ENCODE measurements around the gene HMGCL.
"Not testable (repeated sequence)": the region's sequence is repeated elsewhere in the genome, so short reads cannot be mapped to it uniquely, and the experiment has no call there.

The HMGCL gene

DNA sequence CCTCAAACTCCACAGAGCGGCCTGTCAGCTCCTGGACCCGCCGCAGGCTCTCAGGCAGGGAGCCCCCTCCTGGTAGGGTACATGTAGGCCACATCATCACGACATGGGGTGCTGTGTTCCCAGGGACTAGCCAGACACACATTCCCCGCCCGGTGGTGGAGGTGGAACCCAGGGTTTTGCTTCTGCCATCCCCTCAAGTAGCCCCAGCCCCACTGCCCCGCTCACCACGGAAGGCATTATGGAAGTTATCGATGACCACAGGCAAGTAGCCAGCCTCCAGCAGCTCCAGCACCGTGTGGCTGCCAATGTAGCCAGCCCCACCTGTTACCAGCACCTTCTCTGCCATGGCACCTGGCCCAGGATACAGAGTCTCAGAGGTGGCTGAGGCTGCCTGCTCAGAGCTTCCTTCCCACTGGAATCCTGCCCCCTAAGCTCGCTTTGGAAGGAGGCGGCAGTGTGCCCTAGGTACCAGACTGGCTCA is 26.5 kb downstream of the HMGCL start:
- DNase-seq (ENCODE audit: low spot score), result peak; percentile 51

DNA sequence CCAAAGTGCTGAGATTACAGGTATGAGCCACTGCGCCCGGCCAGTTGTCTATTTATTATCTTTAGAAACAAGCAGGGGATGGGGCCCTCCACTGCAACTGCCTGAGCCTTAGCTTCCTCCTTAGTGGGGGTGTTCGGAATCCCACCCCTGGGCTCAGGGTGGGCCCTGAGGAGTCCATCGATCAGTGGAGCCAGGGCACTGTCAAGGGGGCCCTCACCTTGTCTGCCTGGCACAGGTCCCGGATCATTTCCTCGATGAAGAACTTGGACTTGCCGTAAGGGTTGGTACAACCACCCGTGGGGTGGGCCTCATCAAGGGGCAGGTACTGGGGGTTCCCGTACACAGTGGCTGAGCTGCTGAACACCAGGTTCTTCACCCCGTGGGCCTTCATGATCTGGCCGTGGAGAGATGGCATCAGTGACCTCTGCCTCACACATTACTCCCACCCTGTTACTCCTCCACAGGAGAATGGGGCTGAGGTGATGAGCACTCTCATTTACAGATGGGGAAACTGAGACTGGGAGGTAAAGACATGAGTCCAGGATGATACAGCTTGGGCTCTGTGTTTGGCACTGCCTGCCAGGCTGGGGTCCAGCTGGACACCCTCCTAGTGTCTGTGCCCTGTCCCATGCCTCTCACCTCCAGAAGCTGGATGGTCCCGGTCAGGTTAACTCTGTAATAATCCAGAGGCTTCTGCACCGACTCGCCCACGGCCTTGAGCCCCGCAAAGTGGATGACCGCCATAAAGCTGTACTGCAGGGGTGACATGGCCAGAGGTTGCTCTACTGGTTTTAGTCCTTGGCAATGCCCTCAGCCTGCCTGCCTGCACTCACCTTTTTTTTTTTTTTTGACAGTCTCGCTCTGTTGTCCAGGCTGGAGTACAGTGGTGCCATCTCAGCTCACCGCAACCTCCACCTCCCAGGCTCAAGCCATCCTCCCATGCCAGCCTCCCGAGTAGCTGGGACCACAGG is 27.5 kb downstream of the HMGCL start:
- no peak for DNase-seq (ENCODE audit: low spot score)

DNA sequence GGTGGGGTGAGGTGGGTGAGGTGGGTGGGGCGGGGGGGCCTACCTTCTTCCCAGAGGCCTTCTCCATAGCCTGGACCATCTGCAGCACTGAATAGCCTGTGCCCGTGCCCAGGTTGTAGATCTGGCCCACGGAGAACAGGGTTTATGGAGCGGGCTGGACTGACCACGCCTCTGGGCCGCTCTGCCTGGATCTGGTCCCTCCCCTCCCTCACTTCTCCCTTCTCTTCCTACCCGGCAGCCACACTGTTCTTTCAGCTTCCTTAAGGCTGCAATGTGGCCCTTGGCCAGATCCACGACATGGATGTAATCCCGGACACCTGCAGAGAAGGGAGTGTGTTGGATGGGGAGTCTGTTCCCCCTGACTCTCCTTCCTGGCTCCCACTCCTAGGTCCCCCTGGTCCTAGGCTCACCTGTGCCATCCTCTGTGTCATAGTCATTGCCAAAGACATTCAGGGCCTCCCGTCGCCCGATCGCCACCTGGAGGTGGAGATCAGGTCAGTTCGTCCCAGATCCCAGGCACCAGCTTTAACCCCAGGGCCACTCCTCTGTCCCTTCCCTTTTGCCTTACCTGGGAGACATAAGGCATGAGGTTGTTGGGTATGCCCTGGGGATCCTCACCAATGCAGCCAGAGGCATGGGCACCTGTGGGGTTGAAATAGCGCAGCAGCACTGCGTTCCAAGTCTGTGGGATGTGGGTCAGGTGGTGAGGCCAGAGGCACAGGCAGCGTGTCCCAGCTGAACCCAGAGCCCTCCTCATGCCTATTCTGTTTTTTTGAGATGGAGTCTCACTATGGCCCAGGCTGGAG is 28.6 kb downstream of the HMGCL start:
- DNase-seq (ENCODE audit: low spot score), result no peak

DNA sequence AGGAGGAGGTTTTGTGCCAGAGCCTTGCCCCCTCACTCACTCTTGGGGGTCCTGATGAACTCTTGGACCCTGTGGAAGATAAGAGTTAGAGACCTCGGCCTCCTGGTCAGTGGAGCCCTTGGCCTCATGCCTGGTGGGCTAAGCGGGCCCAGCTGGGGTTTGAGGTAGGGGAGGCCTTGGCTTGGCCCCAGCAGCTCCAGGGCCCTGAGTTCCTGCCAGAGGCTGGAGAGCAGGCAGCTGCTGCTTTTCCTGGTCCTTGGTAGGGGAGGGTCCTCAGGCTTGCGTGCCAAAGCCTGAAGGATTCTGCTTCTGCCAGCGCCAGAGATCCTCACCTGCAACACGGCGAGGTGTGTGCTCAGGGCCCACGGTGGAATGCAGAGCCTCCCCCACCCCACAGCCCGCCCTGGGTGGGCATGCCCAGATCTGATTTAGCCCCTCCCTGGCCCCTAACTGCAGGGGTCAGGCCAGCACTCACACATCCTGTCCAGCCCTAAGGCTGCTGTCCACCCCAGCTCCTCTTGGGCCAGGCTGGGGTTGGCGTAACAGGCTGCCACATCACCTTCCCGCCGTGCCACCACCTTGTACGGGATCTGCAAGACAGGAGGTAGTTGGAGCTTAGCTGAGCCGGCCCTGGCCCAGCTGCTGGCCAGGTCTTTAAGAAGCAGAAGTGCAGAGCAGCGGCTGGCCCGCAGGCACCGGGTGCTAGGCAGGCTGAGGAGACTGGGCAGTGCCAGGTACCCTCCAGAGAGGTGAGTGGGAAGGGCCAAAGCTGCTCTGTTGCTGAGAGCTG is 29.4 kb downstream of the HMGCL start:
- no peak for DNase-seq (ENCODE audit: low spot score)

DNA sequence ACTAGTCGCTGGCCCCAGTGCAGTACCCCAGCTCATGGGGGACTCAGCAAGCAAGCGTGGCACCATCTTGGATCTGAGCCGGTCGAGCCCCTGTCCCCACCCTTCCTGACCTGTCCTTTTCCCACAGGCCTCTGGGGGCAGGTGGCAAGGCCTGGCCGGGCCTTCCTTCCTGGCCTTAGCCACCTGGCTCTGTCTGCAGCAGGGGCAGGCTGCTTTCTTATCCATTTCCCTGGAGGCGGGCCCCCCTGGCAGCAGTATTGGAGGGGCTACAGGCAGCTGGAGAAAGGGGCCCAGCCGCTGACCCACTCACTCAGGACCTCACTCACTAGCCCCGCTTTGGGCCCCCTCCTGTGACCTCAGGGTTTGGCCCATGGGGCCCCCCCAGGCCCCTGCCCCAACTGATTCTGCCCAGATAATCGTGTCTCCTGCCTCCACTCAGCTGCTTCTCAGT is 30.5 kb downstream of the HMGCL start:
- DNase-seq (ENCODE audit: low spot score), result not testable (repeated sequence)

DNA sequence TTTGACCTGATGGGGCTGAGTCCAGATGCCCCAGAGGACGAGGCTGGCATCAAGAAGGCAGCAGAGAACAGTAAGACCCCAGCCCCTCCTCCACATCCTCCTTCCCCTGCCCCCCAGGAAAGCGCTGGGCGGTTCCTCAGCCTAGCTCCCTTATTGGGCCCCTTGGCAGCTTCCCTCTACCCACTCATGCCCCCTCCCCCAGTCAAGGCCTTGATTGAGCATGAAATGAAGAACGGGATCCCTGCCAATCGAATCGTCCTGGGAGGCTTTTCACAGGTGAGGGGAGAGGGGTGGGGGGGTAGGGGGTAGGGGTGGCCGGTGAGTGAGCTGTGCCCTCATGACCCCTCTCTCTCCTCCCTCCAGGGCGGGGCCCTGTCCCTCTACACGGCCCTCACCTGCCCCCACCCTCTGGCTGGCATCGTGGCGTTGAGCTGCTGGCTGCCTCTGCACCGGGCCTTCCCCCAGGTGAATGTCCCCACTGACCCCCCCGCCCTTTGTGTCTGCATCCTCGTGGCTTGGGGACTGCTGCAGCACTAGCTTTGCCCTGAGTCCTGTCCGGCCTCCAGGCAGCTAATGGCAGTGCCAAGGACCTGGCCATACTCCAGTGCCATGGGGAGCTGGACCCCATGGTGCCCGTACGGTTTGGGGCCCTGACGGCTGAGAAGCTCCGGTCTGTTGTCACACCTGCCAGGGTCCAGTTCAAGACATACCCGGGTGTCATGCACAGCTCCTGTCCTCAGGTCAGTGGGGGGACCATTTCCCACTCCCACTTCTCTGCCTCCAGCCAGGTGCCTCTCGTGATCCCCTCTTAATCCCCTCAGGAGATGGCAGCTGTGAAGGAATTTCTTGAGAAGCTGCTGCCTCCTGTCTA is 31.1 kb downstream of the HMGCL start:
- DNase-seq (ENCODE audit: low spot score), result no peak

DNA sequence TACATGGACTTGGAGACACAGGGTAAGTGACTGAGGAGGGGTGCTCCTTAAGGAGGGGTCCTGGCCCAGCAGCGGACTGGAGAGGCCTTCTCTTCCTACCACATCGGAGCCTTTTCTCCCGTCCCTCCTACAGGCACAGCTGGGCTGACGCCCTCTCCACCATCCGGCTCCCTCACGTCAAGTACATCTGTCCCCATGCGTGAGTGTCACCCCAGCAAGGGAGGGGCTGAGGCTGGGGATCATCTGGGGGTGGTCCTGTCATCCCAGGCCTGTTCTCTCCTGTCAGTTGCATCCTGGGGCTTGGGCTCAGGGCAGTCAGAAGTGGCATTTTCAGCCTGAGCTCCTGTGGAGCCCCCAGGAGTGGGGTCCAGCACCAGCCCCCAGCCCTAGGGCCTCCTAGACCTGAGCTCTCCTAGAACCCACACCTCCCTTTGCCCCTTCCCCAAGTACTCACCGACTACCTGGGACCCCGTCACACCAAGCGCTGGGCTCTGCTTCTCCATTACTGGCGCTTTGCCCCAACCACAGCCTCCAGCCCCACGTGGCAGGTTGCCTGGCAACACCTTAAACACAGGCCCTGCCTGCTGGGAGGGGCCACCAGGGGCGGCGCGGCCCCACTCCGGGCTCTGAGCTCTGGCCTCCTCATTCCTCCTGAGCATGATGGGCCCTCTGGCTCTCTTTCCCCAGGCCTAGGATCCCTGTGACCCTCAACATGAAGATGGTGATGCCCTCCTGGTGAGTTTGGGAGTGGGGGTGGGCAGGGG is 32.0 kb downstream of the HMGCL start:
- peak; percentile 78 for DNase-seq (ENCODE audit: low spot score)

DNA sequence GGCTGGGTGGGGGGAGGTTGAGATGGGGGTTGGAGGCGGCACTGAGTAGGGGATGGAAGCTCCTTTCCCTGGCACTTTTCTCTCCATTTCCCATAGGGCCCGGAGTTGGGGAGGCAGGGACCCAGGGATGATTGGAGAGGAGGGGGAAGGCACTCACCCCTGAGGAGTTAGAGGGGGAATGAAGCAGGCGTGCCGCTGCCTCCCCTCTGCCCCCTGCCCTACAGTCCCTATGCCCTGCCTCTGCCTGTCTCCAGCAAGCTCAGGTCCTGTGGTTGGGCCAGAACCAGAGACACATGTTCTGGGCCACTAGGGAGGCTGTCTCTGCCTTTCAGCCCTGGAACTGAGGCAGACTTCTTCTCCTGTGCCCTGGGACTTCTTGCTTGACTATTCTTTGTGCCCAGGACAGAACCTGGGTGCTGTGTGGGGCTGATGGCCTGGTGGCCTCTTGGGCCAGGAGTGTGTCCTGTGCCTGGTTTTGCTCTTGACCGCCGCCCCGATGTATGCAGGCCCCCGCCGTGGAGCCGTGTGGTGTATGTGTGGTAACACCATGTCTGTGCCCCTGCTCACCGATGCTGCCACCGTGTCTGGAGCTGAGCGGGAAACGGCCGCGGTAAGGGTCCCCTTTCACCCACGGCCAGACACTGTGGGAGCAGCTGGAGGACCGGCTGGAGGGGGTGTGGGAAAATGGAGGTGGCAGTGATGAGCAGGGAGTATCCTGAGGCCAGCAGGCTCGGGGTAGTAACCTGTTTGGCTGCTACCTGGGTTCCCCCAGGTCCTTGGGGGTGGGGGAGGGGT is 32.9 kb downstream of the HMGCL start:
- DNase-seq (ENCODE audit: low spot score), result no peak

DNA sequence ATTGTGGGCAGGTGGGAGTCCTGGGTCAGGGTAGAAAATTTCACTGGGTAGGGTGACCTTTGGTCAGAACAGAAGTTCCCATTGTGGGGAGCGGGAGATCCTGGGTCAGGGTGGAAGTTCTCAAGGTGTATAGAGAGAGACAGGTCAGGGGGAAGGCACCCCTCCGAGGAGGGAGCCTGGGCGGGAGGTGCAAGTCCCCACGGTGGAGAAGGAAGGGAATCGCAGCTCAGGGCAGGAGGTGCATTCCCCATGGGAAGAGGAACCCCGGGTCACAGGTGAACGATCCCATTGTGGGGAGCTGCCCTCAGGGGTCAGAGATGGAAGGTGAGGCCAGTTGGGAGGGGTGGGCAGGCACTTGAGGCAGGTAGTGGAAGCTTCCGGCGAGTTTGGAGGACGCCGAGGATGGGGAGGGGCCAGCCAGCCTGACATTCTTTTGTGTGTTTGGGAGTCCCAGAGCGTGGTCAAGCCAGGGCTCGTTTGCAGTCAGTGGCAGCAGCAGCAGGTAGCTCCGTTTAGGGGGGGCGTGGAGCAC is 33.6 kb downstream of the HMGCL start:
- DNase-seq (ENCODE audit: low spot score), result no peak

DNA sequence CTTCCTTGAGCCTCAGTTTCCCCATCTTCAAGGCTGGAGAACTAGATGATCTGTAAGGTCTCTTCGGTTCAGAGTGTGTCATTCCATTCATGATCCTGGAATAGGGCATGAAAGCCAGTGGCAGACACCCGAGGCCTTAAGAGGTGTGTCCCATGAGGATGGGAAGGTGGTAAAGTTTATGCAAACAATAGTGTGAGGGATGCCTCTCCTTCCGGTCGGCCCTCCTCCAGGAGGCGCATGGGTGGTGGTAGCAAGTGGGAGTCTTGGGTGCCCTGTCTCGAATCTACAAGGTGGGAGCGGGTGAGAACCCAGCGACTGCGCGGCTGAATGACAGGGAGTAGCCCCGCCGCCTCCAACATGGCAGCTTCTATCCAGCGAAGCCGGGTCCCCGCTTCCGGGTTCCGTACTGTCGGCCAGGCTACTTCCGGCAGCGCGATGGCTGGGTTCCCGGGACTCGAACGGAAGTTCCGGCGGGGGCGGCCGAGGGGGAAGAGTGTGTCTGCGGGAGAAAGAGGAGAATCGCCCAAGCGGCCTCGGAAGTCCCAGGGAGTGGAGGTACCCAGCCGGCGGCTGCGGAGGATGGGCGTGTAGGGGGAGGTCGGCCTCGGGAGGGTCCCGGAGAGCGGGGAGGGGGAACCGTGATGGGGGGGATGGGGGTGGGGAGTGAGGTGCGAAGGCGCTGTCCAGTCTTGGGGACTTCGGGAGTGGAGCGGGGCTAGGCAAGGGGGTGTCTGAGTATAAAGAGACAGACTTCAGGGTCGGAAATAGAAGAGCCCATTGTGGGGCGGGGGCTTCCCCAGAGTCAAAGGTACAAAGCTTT is 34.3 kb downstream of the HMGCL start, which contains the start of gene LYPLA2:
LYPLA2 (plus strand) TSS at position 450 of the 820 bp plus-strand sequence. CDS start 1,538 bp downstream, outside the sequence.
- peak; percentile 91 for DNase-seq (ENCODE audit: low spot score)

DNA sequence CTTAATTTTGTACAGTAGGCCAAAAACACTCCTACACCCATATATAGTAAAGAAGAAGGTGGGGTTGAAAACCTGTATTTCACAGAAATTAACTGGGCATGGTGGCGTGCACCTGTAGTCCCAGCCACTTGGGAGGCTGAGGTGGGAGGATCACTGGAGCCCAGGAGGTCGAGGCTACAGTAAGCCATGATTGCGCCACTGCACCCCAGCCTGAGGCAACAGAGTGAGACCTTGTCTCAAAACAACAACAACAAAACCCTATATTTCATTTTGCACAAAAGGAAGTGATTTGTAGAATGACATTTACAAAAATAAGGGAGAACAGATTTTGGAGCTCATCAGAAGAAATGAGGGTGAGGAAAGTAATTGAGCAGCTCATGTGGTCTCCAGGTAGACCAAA is 36.5 kb downstream of the HMGCL start:
- DNase-seq (ENCODE audit: low spot score), result no peak

DNA sequence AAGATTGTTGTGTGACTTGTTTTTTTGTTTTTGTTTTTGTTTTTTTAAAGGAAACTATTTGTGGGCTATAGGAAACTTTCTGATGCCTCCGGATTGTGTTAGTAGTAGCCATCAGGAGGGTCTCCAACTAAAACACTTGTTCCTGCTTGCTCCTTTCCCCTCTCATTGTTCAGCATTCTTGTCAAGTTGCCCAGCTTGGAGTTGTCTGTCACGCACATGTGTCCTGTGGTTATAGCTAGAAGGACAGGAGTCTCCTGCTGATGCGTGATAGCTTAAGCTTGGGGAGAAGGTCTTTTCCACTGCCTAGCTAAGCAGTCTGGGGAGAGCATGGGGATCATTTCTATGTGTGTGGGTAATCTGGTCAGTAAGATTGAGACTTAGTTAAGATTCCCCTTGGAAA is 37.5 kb downstream of the HMGCL start:
- no peak for DNase-seq (ENCODE audit: low spot score)

DNA sequence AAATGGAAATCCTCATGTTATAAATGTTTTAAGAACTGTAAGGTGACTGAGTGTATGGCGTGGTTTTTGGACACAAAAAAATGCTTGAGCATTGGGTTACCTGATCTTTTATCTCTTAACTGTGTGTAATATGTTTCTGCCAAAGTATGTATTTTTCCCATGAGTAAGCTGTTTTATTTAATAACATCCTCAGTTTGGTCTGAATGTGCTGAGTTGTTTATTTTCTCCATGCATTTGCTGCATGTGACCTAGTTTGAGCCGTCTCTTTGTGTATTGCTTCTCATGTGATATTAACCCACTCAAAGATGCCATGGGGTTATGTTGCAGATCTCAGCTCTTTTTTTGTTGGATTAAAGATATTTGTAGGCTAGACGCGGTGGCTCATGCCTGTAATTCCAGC is 40.4 kb downstream of the HMGCL start:
- no peak for DNase-seq (ENCODE audit: low spot score)

DNA sequence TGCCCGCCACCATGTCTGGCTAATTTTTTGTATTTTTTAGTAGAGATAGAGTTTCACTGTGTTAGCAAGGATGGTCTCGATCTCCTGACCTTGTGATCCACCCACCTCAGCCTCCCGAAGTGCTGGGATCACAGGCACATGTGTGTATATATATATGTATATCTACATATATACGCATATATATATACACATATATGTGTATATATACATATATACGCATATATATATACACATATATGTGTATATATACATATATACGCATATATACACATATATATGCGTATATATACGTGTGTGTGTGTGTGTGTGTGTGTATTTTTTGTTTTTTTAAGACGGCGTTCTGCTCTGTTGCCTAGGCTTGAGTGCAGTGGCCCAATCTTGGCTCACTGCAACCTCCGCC is 42.1 kb downstream of the HMGCL start:
- DNase-seq (ENCODE audit: low spot score), result not testable (repeated sequence)

DNA sequence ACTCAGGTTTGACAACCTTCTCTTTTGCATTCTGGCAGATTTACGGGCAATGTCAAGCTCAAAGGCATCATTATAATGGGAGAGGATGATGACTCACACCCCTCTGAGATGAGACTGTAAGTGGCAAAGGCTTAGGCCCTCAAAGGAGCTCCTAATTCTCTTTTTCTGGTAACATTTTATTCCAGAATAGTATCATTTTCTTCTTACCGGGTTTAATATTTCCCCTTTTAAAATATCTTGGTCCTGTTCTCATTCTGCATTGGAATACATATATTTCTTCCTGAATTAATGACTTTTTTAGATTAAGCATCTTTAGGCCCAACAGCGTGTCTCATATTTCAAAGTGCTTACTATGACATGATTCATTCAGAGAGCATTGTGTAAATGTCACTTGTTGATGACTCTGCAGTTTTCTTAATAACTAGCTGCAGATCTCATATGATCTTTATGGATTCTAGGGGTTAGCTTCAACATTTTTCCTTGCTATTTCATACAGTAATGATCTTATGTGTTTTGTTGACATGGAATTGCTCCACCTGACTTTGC is 45.3 kb downstream of the HMGCL start:
- DNase-seq (ENCODE audit: low spot score), result no peak

DNA sequence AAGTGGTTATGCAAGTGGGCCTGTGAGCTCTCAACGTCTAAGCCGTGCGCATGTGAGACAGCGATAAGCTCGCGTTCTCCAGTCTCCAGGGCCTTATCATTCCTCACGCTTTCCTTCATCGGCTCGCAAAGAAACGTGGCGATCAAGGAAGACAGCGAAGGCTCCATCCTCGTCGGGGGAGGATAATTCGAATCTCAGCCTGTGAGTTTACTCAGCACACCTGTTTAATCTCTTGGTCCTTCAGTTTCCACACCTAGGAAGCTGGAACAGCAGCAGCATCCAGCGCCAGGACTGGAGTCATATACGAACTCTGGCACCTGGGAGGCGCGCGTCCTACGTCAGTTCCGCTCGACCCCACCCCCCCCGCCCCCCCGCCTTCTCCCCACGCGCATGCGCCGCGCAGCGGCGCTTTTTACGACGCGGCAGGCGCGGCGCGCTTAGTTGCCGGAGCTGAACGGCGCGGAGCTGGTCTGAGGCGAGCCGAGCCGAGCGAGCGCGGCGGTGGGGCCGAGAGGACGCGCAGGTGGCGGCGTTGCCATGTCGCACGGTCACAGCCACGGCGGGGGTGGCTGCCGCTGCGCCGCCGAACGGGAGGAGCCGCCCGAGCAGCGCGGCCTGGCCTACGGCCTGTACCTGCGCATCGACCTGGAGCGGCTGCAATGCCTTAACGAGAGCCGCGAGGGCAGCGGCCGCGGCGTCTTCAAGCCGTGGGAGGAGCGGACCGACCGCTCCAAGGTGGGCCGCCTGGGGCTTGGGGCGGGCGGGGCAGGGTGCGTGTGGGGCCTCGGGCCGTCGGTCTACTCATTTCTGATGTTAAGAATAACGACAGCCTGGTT is 47.0 kb downstream of the HMGCL start, which contains the start of gene PITHD1:
PITHD1 (plus strand) TSS at position 440 of the 836 bp plus-strand sequence; CDS start at position 538, 98 bp downstream.
- DNase-seq (ENCODE audit: low spot score), result peak; percentile 92

DNA sequence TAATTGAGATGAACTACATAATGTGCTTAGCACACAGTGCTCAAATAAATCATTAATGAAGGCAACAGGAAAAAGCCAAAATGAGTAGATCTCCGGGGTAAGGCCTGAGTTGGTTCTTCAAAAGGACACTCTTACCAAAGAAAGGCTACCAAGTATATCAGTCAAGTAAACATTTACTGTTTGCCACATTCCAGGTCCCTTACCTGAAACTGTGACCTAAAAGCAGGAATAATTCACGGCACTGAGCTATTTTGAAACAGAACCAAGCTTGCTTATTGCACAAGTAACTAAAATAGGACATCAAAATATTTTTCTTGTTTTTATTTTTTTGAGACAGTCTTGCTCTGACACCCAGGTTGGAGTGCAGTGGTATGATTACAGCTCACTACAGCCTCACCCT is 49.0 kb downstream of the HMGCL start:
- DNase-seq (ENCODE audit: low spot score), result no peak

All from NAMALWA (cell line).